ENCODE results near the gene IRAK2. TPM values are rescaled to one million over a fixed set of nuclear protein-coding genes. Genes with fewer than 3 reads are reported as not detected.

The IRAK2 gene
- total RNA-seq, 4 donors from 2014 or later = 0.20 to 4.9 (median 3.4) TPM

- no peaks in the 10 kb centered on the region for H3K36me3 ChIP-seq
- in situ Hi-C loops (cut with MboI; ENCODE audit: low pct_ligation_motif_present in 1 of 4, low pct_unique_long_range_greater_than_20kb in 1 of 4, low sequenced_read_pairs in 3 of 4) = loop anchor here in 2 of 4 donors (25.0 kb wide), 1 partner anchor 248 kb away; the partner anchor contains the start of gene EMC3 (in 2 of the 2)
- H3K9me3 ChIP-seq = no peaks in the 10 kb centered on the region
- no peak overlapping the region for H3K27ac ChIP-seq
- intact Hi-C loops (cut with DNase I; ENCODE audit: low total_unique reads) = no loop called here
- H3K4me1 ChIP-seq = no peaks in the 10 kb centered on the region
- WGBS, 2 donors (ENCODE audit: low coverage in 1 of 2) = 0 to 98% methylated on average over 1 to 6 of the region's 6 CpGs
- DNase-seq = no peak
- H3K27me3 ChIP-seq = no peaks in the 10 kb centered on the region
- TF ChIP-seq POLR2A (IDR thresholded peaks at IDR 0.05) (no peak), EP300 (IDR thresholded peaks at IDR 0.05; ENCODE audit: low read depth) (no peak), CTCF (IDR thresholded peaks at IDR 0.05) (no peak), POLR2AphosphoS5 (IDR thresholded peaks at IDR 0.05) (no peak)
- H3K4me3 ChIP-seq = no peak overlapping the region
Measured at GRCh38 chr3:10235551-10235950, 70.8 kb downstream of the IRAK2 start.

DNA sequence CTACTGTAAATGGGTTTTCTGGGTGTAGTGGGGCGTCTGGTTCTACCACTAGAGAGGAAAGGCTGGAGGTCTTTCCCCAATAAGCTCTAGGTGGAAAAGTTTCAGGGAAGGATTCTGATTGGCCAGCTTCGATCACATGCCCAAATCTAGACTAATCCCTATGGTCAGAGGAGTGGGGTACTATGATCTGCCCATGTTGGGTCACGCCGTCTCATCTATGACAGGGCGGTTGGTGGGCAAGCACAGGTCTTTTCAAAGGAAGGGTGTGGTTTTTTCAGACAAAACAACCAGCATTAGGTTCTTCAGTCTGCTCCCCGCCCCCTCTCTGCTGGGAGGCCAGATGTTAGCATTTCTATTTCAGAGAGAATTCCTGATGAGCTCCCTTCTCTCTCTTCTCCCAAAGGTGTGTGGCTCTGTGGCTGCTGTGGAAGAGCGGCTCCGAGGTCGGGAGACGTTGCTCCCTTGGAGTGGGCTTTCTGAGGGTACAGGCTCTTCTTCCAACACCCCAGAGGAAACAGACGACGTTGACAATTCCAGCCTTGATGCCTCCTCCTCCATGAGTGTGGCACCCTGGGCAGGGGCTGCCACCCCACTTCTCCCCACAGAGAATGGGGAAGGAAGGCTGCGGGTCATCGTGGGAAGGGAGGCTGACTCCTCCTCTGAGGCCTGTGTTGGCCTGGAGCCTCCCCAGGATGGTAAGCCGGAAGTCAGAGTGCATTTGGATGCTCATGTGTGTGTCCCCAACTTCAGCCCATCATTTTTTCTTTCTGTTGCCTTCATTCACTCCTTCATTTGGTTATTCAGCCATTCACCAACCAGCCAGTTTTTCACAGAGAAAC lies 73.8 kb downstream of the IRAK2 start:
- TF ChIP-seq POLR2A (IDR thresholded peaks at IDR 0.05) = no peak
- no peak for TF ChIP-seq EP300 (IDR thresholded peaks at IDR 0.05; ENCODE audit: low read depth)
- TF ChIP-seq CTCF (IDR thresholded peaks at IDR 0.05) = no peak
- no peak for TF ChIP-seq POLR2AphosphoS5 (IDR thresholded peaks at IDR 0.05)
- intact Hi-C loops (cut with DNase I; ENCODE audit: low total_unique reads) (no loop called here), in situ Hi-C loops (cut with MboI; ENCODE audit: low pct_ligation_motif_present in 1 of 4, low pct_unique_long_range_greater_than_20kb in 1 of 4, low sequenced_read_pairs in 3 of 4) (loop anchor here in 2 of 4 donors (25.0 kb wide), 1 partner anchor 251 kb away; the partner anchor contains the start of gene EMC3 (in 2 of the 2))
- DNase-seq = no peak
- Histone ChIP-seq H3K4me1 (peaks cover 0 to 3% (median 0%) of the 10 kb centered on the region in 4 donors), H3K27ac (no peak overlapping the region), H3K27me3 (no peaks in the 10 kb centered on the region), H3K9me3 (no peaks in the 10 kb centered on the region), H3K4me3 (no peak overlapping the region), H3K36me3 (no peaks in the 10 kb centered on the region)
- WGBS, 2 donors (ENCODE audit: low coverage in 1 of 2) = 83% methylated on average over 15 of the region's 15 CpGs; no CpG with 5 or more reads in 1 of the 2 donors

- intact Hi-C loops (cut with DNase I; ENCODE audit: low total_unique reads) (no loop called here), in situ Hi-C loops (cut with MboI; ENCODE audit: low pct_ligation_motif_present in 1 of 4, low pct_unique_long_range_greater_than_20kb in 1 of 4, low sequenced_read_pairs in 3 of 4) (loop anchor here in 2 of 4 donors (25.0 kb wide), 1 partner anchor 253 kb away; the partner anchor contains the start of gene EMC3 (in 2 of the 2))
- no peak for DNase-seq
- Histone ChIP-seq H3K9me3 (no peaks in the 10 kb centered on the region), H3K4me3 (no peak overlapping the region), H3K36me3 (no peaks in the 10 kb centered on the region), H3K27me3 (no peaks in the 10 kb centered on the region), H3K27ac (no peak overlapping the region), H3K4me1 (peaks cover 0 to 3% (median 0%) of the 10 kb centered on the region in 4 donors)
- TF ChIP-seq CTCF (IDR thresholded peaks at IDR 0.05) (no peak), EP300 (IDR thresholded peaks at IDR 0.05; ENCODE audit: low read depth) (no peak), POLR2A (IDR thresholded peaks at IDR 0.05) (no peak)
- WGBS, 2 donors (ENCODE audit: low coverage in 1 of 2) = 94% methylated on average over 6 of the region's 6 CpGs; no CpG with 5 or more reads in 1 of the 2 donors
Measured at GRCh38 chr3:10240799-10241198, 76.1 kb downstream of the IRAK2 start.

DNA sequence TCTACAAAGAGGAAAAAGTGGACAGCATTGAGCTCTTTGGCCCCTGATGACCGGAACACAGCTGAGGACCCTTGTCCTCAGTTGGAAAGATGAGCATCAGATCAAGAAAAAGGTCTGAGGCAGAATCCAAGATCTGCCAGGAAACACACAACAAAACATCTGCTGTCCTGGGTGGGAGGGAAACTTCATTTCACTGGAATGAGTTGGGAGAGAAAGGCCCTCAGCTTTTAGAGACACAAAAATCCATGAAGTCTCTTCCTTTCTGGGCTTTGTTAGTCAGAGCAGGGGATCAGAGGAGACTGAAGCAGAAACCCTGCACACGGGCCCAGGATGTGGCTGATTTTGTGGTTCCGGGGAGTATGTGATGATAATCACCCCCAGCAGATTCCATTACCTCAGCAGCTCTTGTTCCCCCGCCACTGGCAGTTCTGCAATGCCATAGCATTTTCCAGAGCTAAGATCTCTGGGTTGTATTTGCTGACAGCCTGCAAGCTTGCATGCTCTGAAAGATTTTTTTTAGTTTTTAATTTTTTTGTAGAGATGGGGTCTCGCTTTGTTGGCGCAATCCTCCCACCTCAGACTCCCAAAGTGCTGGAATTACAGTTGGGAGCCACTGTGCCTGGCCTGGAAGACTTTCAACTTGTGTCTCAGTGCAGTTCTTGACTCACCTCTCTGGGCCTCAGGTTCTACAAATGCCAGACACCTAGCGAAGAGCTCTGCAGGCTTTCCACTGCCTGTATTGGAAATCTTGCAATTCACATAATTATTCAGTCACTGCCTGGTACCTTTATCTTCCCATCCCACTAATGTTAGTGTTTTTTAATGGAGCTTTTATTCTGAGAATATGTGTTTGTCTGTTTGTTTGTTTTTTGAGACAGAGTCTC lies 77.7 kb downstream of the IRAK2 start:
- Histone ChIP-seq H3K9me3 (no peaks in the 10 kb centered on the region), H3K36me3 (no peaks in the 10 kb centered on the region), H3K27me3 (no peaks in the 10 kb centered on the region), H3K27ac (peak overlapping the region; percentile 35 to 59 (median 45)), H3K4me3 (no peak overlapping the region), H3K4me1 (peaks cover 0 to 4% (median under 1%) of the 10 kb centered on the region in 4 donors)
- DNase-seq = peak; percentile 54
- in situ Hi-C loops (cut with MboI; ENCODE audit: low pct_ligation_motif_present in 1 of 4, low pct_unique_long_range_greater_than_20kb in 1 of 4, low sequenced_read_pairs in 3 of 4) (loop anchor here in 2 of 4 donors (25.0 kb wide), 1 partner anchor 255 kb away; the partner anchor contains the start of gene EMC3 (in 2 of the 2)), intact Hi-C loops (cut with DNase I; ENCODE audit: low total_unique reads) (no loop called here)
- WGBS, 2 donors (ENCODE audit: low coverage in 1 of 2) = 83% methylated on average over 5 to 7 of the region's 7 CpGs
- TF ChIP-seq EP300 (IDR thresholded peaks at IDR 0.05; ENCODE audit: low read depth) (no peak), POLR2A (IDR thresholded peaks at IDR 0.05) (no peak), POLR2AphosphoS5 (IDR thresholded peaks at IDR 0.05) (no peak), CTCF (IDR thresholded peaks at IDR 0.05) (no peak)
